HG03060 (cell line): ENCODE measurements around the gene SPCS1.
"Not testable (repeated sequence)": the region's sequence is repeated elsewhere in the genome, so short reads cannot be mapped to it uniquely, and the experiment has no call there.

Experiments
- ATAC-seq: cut with Tn5 transposase; IDR thresholded peaks from one replicate; pipeline ENCODE4 v1.9.1; 2021; ENCODE audit warnings: low read depth, moderate number of reproducible peaks; ENCODE audit not compliant: unreplicated experiment

Gene SPCS1

DNA sequence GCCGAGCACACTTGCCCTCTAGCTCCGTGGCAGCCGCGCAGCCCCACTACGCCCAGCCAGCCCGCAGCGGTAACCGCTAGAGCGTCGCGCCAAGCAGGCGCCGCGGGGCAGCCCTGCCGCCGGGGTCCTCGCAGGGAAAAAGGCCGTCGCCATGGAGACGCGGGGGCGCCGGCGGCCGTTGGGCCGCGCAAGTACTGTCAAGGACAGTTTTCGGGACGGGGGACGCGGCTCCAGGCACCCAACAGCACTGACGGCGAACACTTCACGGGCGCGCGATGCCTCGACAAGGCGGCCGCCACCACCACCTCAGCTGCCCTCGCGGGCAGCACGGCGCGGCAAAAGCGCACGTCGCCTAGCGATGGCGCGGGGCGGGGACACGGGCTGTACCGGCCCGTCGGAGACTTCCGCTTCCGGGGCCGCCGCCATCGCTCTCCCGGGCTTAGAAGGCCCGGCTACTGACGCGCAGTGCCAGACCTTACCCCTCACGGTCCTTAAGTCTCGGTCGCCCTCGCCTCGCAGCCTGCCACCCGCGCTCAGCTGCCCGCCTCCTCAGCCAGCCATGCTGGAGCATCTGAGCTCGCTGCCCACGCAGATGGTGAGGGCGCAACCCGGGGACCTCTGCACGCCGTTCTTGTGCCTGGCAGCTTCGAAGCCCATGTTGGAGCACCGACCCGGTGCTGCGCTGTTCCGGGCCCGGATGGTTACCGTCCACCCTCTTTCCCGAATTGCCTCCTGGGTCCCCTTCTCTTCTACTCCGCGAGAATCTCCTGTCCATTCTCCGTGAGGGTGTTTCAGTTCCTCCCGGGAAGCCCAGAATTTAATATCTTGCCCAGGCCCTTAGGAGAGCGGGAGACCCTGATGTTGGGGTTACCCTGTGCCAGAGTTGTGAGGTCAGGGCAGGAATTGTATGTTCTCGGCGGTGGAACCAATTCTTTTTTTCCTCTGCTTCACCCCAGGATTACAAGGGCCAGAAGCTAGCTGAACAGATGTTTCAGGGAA is at the start of gene SPCS1, which contains the start of gene GLT8D1:
TSS of gene SPCS1 (plus strand) at position 419 of the 999 bp plus-strand sequence. CDS start at position 560, 141 bp downstream.
TSS of gene GLT8D1 (minus strand) at position 104 of the 999 bp plus-strand sequence. CDS start 5,331 bp downstream, outside the sequence.
- ATAC-seq: peak; percentile 51

- no peak for ATAC-seq
Observed at GRCh38 chr3:52660046-52660445, 45.9 kb upstream of the SPCS1 start.

DNA sequence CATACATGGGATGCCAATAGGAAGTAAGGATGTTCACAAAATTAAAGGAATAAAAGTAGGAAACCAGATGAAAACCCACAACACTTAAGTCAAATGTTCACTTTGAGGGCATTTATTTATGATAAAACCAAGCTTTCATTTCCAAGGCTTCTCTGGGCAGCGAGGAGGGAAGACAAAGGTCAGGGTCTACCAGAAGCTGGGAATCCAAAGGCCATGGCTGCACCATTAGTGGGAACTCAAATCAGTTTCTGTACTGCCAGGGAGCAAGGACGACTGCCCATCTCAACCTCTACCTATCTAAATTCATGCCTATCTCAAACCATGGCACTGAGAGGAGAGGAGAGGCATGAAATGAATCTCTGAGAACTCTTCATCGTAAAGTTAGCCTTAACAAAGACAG is 42.8 kb upstream of the SPCS1 start:
- no peak for ATAC-seq

DNA sequence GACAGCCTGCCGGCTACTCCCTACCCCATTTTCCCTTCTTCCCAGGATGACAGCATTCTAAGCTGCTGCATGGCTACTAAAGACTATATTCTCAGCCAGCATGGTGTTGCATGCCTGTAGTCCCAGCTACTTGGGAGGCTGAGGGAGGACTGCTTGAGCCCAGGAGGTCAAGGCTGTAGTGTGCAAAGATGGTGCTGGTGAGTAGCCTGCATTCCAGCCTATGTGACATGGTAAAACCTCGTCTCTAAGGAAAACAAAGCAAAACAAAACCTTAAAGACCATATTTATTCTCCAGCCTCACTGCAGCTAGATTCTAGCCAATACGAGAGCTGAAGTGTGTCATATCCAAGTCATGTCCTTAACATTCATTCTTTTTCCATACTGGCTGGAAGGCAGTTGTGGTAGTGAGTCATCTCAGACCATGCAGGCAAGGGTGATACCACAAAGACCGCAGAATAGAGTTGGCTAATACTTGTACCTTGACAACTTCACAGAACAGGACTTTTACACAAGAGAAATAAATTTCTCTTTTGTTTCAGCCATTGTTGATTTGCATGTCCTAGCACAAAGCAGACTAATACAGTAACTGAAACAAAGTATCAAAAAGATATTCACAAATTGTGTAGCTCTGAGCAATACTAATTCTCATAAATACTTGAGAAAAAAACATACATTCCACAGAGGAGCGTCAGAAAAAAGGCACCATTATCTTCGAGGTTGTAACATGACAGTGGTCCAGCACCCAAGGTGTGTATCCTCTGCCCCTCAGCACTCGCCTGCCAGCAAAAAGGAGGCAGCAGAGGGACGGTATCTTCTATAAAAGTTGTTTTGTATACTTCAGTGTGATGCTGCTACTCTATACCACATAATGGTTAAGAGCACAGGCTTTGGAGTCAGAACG is 35.0 kb upstream of the SPCS1 start:
- peak; percentile 75 for ATAC-seq

DNA sequence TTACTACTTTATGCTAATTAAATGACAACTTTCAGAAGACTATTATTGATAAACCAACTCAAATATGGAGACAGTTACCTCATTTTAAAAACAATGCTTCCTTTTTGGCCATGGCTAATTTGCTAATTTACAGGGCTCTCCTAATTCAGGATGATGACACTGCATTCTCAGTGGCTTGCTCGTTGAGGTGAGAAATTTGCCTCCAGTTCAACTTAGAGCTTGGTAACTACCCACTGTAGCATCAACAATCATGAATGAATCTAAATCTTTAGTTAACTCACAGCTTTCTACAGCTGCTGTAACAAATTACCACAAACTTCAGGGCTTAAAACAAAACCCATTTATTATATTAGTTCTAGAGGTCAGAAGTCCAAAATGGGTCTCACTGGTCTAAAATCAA is 34.2 kb upstream of the SPCS1 start:
- ATAC-seq: no peak

GRCh38 chr3:52676201-52676600 is 29.7 kb upstream of the SPCS1 start:
- not testable (repeated sequence) for ATAC-seq

DNA sequence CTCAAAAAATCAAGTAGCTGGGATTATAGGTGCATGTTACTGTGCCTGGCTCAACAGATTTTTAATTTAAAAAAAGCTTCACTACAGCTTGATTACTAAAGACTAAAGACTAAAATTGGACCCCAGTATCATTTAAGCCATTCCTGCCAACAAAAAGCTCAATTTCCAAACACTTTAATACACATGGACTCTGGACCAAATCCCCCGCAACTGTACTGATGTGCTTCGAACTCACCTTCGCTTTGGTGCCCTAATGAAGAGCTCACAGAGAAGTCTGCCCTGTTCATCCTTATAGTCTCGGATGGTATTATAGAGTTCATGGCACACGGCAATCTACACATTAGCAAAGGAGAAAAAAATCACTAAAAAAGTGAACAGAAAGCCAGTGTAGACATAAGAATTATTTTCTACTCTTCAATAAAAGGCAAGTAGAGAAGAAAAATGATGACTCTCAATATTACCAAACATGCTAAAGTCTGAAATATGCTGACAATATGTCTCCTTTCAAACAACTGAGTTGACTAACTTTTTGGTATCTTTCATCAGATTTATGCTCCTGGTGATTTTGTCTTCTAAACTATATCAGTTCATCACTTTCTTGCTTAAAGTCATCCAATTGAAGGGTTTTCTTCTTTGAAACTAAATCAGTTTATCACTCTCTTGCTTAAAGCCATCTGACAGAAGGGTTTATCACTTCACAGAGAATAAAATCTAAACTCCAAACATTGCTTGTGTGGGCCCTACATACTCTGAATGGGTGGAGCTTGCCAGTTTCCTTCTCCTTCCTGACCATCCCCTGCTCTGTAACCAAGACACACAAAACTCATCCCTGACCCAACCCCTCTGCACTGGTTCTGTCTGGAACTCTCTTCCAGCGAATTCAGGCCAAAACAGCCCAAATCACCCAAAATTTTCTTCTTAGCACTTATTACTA is 27.4 kb upstream of the SPCS1 start:
- no peak for ATAC-seq

DNA sequence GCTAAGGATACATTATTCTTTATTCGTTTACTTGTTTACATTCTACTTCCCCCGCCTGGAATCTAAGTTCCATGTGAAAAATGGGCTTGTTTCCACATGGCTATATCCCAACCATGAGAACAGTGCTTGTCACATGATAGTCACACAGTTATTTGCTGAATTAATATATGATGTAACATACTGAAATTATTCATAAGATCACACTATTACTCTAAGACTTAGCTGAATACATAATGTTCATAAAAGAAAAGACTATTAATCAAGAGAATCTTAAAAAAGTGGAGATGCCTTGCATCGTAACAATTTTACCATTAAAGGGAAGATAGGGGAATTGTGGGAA is 26.7 kb upstream of the SPCS1 start:
- no peak for ATAC-seq

- ATAC-seq: no peak
Observed at GRCh38 chr3:52679811-52680210, 26.1 kb upstream of the SPCS1 start.

- ATAC-seq: no peak
Observed at GRCh38 chr3:52681596-52681995, 24.3 kb upstream of the SPCS1 start.

DNA sequence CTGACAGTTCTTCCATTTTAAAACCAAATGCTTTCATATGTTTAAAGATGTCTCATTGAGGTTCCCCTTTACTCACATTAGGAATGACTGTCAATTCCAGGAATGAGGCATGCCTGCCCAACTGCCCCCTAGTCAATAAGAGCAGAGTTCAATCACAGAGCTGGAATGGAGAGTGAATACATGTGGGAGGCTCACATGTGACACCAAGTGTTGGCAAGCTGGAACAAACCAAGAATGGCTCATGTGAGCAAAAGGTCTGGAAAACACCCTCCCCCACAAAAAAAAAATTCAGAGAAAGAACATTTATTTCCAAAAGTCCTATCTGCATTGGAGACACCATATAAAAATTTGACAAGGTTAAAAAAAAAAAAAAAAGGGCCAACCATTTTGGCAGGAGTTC is 23.9 kb upstream of the SPCS1 start:
- ATAC-seq: no peak

DNA sequence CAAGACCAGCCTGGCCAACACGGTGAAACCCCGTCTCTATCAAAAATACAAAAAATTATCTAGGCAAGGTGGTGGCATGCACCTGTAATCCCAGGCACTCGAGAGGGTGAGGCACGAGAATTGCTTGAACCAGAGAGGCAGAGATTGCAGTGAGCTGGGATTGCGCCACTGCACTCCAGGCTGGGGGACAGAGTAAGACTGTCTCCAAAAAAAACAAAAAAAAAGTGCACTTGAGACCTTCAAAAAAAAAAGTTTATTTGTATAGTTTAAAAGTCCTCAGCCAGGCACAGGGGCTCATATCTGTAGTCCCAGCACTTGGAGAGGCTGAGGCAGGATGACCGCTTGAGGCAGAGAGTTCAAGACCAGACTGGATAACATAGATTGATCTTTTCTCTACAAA is 22.3 kb upstream of the SPCS1 start:
- no peak for ATAC-seq

DNA sequence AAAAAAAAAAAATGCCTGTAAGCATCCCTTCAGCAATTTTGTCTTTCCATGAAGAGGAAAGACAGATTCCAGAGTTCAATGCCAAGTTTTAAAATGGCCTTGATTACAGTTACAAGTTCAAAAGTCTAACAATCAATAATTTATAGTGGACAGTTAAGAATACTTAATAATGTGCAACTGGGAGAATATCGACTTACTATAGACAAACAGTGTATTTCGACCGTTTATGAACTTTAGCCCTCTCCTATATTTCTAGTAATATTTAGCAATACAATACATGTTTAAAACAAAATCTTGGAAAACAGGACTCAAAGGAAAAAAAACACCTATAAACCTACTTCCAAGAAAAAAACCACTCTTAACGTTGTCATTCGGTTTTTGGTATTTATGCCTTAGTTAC is 21.7 kb upstream of the SPCS1 start:
- ATAC-seq: no peak

DNA sequence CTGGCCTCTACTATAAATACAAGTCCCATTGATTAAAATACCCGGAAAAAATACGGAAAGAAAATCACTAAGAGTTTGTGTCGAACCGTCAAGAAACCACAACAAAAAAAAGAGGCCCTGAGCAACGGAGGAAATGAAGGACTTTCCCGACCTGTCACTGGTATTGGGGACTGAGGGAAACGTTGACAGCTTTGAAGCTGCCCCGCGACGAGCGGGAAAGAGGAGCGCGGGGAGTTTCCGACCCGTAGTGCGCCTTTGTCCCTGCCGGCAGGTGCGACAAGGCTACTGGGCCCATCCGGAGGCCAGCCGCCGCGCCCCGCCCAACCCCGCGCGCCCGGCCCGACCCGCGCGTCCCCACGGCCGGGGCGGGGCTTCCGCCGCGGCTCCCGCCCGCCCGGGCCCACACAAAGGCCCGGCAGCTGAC is 20.6 kb upstream of the SPCS1 start:
- peak; percentile 33 for ATAC-seq

DNA sequence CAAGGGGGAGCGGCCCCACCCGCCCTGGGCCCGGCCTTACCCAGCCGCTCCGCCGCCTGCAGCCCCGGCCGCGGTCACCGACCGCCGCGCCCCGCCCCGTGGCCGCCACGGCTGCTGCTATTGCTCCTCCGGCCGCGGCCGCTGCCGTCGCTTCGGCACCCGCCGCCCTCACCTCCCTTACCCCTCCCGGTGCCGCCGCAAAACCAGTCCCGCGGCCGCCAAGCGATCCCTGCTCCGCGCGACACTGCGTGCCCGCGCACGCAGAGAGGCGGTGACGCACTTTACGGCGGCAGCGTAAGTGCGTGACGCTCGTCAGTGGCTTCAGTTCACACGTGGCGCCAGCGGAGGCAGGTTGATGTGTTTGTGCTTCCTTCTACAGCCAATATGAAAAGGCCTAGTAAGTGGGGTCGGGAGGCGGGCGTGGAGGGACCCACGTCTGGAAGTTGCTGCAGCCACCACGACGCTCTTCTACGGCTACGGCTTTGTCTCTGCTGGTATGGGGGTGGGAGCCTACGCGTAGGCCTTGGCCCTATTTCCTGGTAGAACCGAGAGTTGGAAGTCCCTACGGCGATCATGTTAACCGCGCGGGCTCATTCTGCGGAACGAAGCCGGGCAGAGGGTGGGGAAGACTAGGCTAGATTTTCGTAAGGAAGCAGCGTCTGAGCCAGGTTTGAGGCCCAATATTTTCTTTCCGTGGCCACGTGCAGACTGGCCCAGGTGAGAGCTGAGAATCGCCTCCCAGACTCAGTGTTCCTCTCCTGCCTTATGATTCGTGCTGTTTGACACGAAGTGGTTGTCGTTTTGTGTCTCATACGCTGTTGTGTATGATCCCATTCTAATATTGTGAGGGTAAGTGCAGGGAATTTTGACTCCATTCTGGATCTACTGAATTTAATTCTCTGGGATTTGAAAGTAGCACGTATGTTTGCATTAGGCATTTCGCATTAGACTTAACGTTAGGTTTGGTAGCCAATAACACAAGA is 19.9 kb upstream of the SPCS1 start, which contains the start of the genes GNL3 and PBRM1:
TSS of gene GNL3 (plus strand) at position 324 of the 983 bp plus-strand sequence. CDS start at position 385, 61 bp downstream.
TSS of gene PBRM1 (minus strand) at position 205 of the 983 bp plus-strand sequence.
- peak; percentile 77 for ATAC-seq

- no peak for ATAC-seq
Observed at GRCh38 chr3:52688266-52688665, 17.6 kb upstream of the SPCS1 start.

GRCh38 chr3:52689151-52689550 is 16.8 kb upstream of the SPCS1 start:
- ATAC-seq: no peak

DNA sequence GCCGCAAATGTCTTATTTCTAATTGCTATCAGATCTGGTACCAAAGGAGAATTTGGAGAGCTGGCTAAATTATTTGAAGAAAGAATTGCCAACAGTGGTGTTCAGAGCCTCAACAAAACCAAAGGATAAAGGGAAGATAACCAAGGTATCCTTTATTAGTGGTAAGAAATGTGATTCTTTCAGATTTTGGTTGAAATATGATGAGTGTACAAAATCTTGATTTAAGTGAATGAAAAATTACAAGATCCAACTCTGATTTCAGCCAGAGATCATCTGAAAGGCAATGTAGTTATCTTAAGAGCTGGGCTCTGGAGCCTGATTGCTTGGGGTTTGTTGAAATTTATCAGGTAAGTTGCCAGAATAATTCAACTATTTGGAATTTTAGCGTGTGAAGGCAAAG is 15.3 kb upstream of the SPCS1 start:
- ATAC-seq: no peak

DNA sequence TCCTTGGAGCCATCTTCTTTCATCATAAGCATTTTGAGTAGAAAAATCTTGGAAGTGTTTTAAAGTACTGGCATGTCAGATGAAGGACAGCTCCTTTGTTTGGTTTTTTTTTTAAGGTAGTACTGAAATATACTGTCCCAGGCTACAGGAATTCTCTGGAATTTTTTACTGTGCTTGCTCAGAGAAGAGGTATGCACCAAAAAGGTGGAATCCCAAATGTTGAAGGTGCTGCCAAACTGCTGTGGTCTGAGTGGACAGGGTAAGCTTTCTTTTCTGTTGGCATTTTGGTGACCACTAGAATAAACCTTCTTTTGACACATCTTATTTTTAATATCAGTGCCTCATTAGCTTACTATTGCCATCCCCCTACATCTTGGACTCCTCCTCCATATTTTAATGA is 12.8 kb upstream of the SPCS1 start:
- no peak for ATAC-seq
